ENCODE measurements around the gene SRBD1.

Gene SRBD1

GRCh38 chr2:45588158-45588829, 22.8 kb downstream of the SRBD1 start:
- no peak for DNase-seq

- DNase-seq = no peak
Measured at GRCh38 chr2:45586600-45586999, 24.5 kb downstream of the SRBD1 start.

- DNase-seq = no peak
Measured at GRCh38 chr2:45585267-45585861, 25.7 kb downstream of the SRBD1 start.

- DNase-seq = no peak
Measured at GRCh38 chr2:45583977-45584376, 27.1 kb downstream of the SRBD1 start.

- no peak for DNase-seq
Measured at GRCh38 chr2:45582522-45582921, 28.5 kb downstream of the SRBD1 start.

GRCh38 chr2:45578056-45578843, 32.8 kb downstream of the SRBD1 start:
- no peak for DNase-seq

- no peak for DNase-seq
Measured at GRCh38 chr2:45577441-45577840, 33.6 kb downstream of the SRBD1 start.

- DNase-seq = no peak
Measured at GRCh38 chr2:45575881-45576280, 35.2 kb downstream of the SRBD1 start.

- DNase-seq = no peak
Measured at GRCh38 chr2:45572979-45573378, 38.1 kb downstream of the SRBD1 start.

GRCh38 chr2:45571940-45572339, 39.1 kb downstream of the SRBD1 start:
- no peak for DNase-seq

- DNase-seq = no peak
Measured at GRCh38 chr2:45570671-45571334, 40.3 kb downstream of the SRBD1 start.

GRCh38 chr2:45568935-45569334, 42.1 kb downstream of the SRBD1 start:
- DNase-seq = no peak

- DNase-seq = no peak
Measured at GRCh38 chr2:45567974-45568789, 42.9 kb downstream of the SRBD1 start.

GRCh38 chr2:45567288-45567963, 43.6 kb downstream of the SRBD1 start:
- DNase-seq = no peak

GRCh38 chr2:45559436-45559835, 51.6 kb downstream of the SRBD1 start:
- no peak for DNase-seq

- no peak for DNase-seq
Measured at GRCh38 chr2:45554742-45555140, 56.3 kb downstream of the SRBD1 start.

GRCh38 chr2:45554073-45554741, 56.9 kb downstream of the SRBD1 start:
- no peak for DNase-seq

- no peak for DNase-seq
Measured at GRCh38 chr2:45551862-45552261, 59.2 kb downstream of the SRBD1 start.

GRCh38 chr2:45545943-45546342, 65.1 kb downstream of the SRBD1 start:
- DNase-seq = no peak

- no peak for DNase-seq
Measured at GRCh38 chr2:45543257-45543656, 67.8 kb downstream of the SRBD1 start.

- DNase-seq = no peak
Measured at GRCh38 chr2:45542013-45542412, 69.1 kb downstream of the SRBD1 start.

GRCh38 chr2:45541450-45541849, 69.6 kb downstream of the SRBD1 start:
- DNase-seq = no peak

Measured in NCI-H187 treated with DMSO at 0.1 percent for 48 hours (cell line).